Effector memory CD4-positive, alpha-beta T cell (primary cell): ENCODE results near the gene KIAA1671.
A peak's percentile ranks its signal among the peaks of the same experiment; 100 is the strongest.

Source experiments
- DNase-seq, 3 donors: peaks; one replicate each; pipeline ENCODE4 v3.0.0-alpha.2; 2020
- H3K27ac ChIP-seq: 2 replicates; pipeline ENCODE4 v1.7.0; 2013; ENCODE audit warnings: mild to moderate bottlenecking, low read length, moderate library complexity; ENCODE audit not compliant: insufficient read depth, poor library complexity, severe bottlenecking
- H3K27me3 ChIP-seq: replicated peaks from 2 replicates; pipeline ENCODE4 v1.7.0; 2013; ENCODE audit warnings: mild to moderate bottlenecking, low read length; ENCODE audit not compliant: insufficient read depth, control insufficient read depth, poor library complexity, severe bottlenecking
- H3K36me3 ChIP-seq: 2 replicates; pipeline ENCODE4 v1.7.0; 2013; ENCODE audit warnings: mild to moderate bottlenecking, low read length, moderate library complexity; ENCODE audit not compliant: control insufficient read depth, insufficient read depth
- H3K4me1 ChIP-seq: 2 replicates; pipeline ENCODE4 v1.7.0; 2013; ENCODE audit warnings: low read length, mild to moderate bottlenecking; ENCODE audit not compliant: control insufficient read depth, insufficient read depth, poor library complexity, severe bottlenecking
- H3K4me3 ChIP-seq: 2 replicates; pipeline ENCODE4 v1.7.0; 2013; ENCODE audit warnings: low read length, low read depth, mild to moderate bottlenecking; ENCODE audit not compliant: insufficient read depth, poor library complexity, severe bottlenecking
- H3K9me3 ChIP-seq: 2 replicates; pipeline ENCODE4 v1.7.0; 2013; ENCODE audit warnings: mild to moderate bottlenecking, low read length, moderate library complexity; ENCODE audit not compliant: control insufficient read depth

Gene KIAA1671

DNA sequence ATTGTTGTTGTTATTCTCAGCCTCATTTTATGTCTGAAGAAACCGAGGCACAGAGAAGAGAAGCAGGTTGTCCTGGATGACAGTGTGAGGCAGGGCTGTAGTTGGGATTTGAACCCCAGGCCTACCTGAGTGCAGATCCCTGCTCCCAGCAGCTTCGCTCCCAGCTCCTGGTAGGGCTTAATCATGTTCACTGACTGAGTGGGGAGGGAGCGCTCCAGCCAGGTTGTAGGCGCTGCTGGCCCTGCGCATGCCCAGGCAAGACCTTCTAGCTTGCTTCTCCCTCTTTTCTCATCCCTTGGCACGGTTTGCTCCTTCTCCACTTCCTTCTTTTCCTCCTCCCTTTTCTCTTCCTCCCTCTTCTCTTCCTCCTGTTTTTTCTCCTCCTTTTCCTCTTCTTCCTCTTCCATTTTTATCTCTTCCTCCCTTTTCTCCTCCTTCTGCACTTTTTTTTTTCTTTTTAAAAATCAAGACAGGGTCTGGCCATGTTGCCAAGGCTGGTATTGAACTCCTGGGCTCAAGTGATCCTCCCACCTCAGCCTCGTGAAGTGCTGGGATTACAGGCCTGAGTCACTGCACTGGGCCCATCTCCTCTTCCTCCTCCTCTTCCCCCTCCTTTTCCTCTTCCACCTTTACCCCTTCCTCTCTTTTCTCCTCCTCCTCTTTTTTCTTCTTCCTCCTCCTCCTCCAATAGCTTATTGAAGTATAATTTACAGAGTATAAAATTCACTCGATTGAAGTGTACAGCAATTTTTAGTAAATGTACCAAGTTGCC lies 109.3 kb downstream of the KIAA1671 start:
- Histone ChIP-seq H3K27ac (peak overlapping the region; percentile 69), H3K4me1 (peaks cover 36% of the 10 kb centered on the region), H3K27me3 (no peaks in the 10 kb centered on the region), H3K9me3 (no peaks in the 10 kb centered on the region), H3K36me3 (no peaks in the 10 kb centered on the region), H3K4me3 (no peak overlapping the region)
- no peak for DNase-seq

DNA sequence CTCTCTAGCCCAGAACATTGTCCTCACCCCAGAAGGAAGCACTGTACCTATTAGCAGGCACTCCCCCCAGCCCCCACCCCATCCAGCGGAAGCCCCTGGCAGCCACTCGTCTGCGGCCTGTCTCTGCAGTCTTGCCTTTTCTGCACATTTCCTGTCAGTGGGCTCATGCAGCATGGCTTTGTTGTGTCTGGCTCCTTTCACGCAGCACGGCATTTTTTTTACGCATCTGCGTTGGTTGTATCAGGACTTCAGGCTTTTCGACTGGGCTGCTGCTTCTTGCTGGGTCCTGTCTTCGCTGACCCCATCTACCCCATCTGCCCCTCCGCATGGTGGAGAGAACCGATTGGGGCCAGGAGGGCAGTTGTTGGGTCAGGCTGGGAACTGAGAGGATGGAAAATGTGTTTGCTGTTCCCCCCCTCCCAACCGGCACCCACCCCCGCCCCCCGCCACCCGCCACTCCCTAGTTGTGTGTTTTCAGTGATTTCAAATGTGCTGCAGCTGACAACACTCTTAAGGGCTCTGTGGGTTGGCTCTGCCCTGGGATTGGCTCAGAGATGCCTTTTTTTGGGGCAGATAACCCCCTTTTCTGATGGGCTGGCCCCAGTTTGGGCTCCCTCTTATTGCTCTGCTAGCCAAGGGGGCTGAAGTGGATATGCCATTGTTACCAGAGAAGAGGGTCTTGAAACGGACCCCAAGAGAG lies 110.0 kb downstream of the KIAA1671 start:
- Histone ChIP-seq H3K4me3 (peak overlapping the region; percentile 20), H3K4me1 (peaks cover 44% of the 10 kb centered on the region)

DNA sequence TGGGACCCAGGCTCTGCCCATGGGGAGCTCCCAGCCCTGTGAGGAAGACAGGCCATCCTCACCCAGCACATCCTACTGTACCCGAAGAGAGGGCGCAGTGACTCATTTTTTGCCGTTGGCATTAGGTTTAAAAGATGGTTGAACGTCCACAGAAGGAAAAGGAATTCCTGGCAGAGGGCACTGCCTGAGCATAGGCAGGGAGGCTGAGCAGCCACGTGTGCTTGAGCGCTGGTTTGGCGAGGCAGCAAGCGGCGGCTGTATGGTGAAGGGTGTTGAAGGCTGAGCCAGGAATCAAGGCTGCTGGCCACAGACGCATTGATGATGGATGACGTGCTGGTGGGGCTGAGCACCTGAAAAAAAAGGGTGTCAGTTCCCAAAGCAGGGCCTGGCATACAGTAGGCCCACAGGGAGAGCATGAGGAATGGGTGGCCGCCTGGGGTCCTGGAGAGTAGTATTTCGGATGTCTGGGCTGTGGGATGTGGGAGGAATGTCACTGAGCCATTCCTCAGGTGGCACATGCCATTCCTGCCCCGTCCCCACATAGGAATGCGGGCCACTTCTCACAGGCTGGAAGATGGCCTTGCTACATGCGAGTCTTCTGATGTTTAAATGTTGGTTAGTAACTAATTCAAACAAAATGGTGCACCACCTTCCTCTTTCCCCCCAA lies 112.5 kb downstream of the KIAA1671 start:
- DNase-seq: no peak
- no peaks in the 10 kb centered on the region for H3K27me3 ChIP-seq
- no peaks in the 10 kb centered on the region for H3K9me3 ChIP-seq
- H3K36me3 ChIP-seq: no peaks in the 10 kb centered on the region
- no peak overlapping the region for H3K27ac ChIP-seq
- no peak overlapping the region for H3K4me3 ChIP-seq
- peaks cover 67% of the 10 kb centered on the region for H3K4me1 ChIP-seq

More for the DNA sequence above, 110.0 kb downstream of the KIAA1671 start:
- DNase-seq: peak; percentile 48 to 80 (median 60)
- Histone ChIP-seq H3K27me3 (no peaks in the 10 kb centered on the region), H3K36me3 (no peaks in the 10 kb centered on the region), H3K27ac (peak overlapping the region; percentile 69), H3K9me3 (no peaks in the 10 kb centered on the region)

DNA sequence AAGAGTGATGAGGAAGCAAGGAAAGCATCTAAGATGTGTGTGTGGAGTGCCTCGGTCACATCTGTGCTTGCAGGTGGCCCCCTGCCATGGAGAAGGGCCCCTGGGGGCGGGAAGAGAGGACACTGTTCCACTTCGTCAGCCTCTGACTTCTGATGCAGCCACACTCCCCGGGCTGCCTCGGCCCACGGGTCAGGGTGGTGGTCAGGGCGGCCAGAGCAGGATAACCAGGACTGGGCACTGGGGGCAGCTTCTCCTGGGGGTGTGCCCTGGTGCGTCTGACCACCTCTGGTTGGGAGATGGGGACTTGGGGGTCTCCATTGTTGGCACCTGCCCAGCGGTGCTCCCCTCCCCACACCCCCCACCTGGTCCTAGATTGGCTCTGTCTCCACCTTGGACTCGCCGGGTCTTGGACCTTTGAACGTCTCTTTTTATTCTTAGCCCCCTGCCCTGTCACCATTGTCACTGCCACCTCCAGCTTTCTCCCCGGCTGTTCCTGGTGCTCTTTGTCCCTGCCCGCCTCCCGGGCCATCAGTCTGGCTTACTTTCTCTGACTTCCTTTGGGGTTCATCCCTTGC lies 114.4 kb downstream of the KIAA1671 start:
- H3K4me3 ChIP-seq: no peak overlapping the region
- peaks cover 56% of the 10 kb centered on the region for H3K4me1 ChIP-seq
- no peaks in the 10 kb centered on the region for H3K36me3 ChIP-seq
- H3K27ac ChIP-seq: peak overlapping the region; percentile 78
- H3K27me3 ChIP-seq: no peaks in the 10 kb centered on the region
- DNase-seq: no peak
- no peaks in the 10 kb centered on the region for H3K9me3 ChIP-seq

DNA sequence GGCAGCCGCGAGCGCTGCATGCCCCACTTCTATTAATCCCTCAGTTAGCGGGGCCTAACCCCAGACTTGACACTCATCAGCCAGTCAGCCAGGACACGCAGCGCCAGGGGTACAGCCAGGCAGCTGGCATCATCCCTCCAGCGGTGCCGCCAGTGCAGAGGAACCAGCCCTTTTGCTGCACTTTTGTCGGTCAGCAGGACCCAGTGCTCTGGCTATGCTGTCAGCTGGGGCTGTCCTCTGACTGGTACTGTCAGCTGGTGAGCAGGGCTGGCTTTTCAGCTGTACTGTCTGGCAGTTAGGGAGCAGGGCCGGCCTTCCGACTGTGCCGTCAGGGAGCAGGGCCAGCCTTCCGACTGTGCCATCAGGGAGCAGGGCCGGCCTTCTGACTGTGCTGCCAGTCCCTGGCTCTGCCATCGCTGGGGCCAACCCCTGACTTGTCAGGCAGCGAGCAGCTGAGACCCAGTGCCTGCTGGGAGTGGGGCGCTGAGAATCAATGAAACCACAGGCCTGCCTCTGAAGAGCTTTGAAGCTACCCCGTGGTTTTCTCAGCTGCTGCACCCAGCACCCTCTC lies 115.4 kb downstream of the KIAA1671 start:
- Histone ChIP-seq H3K4me1 (peaks cover 47% of the 10 kb centered on the region), H3K27ac (peak overlapping the region; percentile 78), H3K27me3 (no peaks in the 10 kb centered on the region), H3K4me3 (no peak overlapping the region), H3K36me3 (no peaks in the 10 kb centered on the region), H3K9me3 (no peaks in the 10 kb centered on the region)
- DNase-seq: peak; percentile 74 to 84 (median 75)

DNA sequence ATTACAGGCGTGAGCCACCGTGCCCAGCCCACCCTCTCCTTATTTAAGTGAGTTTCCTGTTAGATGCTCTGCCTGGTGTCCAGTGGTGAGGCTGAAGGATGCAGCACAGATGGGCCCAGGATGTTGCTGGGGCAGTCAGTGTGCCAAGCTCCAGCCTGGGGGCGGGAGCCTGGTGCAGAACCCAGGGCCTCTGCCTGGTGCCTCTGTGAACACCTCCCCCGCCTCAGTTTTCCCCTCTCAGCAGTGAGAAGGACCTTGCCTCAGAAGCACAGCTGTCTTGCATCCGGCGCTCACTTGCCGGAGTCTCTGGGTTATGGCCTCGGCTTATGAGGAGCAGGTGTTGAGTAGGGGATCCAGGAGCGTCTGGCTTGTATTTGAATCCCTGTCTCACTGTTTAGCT lies 116.2 kb downstream of the KIAA1671 start:
- Histone ChIP-seq H3K27me3 (no peaks in the 10 kb centered on the region), H3K27ac (peak overlapping the region; percentile 61), H3K4me3 (no peak overlapping the region), H3K4me1 (peaks cover 43% of the 10 kb centered on the region), H3K36me3 (no peaks in the 10 kb centered on the region), H3K9me3 (no peaks in the 10 kb centered on the region)
- DNase-seq: peak in 1 of 3 donors; percentile 18

DNA sequence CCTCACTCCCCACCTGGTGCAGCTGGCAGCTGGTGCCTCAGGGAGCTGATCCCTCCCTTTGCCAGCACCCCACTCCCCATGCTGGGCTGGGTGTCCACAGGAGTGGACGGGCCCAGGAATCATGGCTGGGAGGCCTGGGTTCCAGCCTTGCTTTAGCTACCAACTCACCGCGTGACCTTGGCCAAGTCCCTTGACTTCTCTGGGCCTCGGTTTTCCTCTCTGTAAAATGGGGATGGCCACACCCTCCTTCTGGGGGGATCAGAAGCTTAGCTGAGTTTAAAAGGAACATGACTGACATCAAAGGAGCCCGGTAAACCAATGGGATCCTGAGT lies 116.9 kb downstream of the KIAA1671 start:
- Histone ChIP-seq H3K4me1 (peaks cover 43% of the 10 kb centered on the region), H3K27ac (peak overlapping the region; percentile 61), H3K36me3 (no peaks in the 10 kb centered on the region), H3K27me3 (no peaks in the 10 kb centered on the region), H3K4me3 (peak overlapping the region; percentile 43), H3K9me3 (no peaks in the 10 kb centered on the region)
- DNase-seq: no peak

DNA sequence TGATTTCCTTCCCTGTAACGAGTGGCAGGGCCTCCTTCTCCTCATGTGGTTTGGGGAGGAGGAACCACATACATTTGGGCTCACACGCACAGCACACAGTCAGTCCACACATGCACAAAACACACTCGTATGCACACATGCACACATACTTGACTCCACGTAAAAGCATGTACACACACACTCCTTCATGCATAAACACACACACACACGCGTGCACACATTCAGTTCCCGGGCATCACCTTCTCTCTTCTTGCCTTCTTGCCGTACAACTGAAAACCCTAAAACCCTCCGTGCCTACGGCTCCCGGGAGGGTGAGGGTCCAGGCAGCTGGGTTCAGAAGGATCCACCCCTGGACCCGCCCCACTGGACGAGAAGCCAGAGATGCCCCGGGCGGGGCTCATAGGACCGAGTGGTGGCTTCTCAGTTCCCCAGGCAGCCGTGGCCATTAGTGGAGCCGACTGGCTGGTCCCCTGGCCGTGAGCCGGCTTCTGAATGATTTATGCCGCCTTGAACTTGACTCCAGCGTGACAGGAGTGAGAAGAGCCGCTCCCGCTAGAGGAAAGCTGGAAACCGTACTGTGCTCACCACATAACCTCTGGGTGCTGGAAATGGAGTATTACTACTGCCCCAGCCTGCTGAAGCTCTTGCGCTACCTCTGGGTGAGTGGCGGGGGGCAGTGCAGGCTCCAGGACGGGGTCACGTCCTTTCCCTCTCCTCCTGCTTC lies 117.4 kb downstream of the KIAA1671 start:
- Histone ChIP-seq H3K27ac (peak overlapping the region; percentile 27), H3K36me3 (no peaks in the 10 kb centered on the region), H3K27me3 (no peaks in the 10 kb centered on the region), H3K4me1 (peaks cover 43% of the 10 kb centered on the region), H3K9me3 (no peaks in the 10 kb centered on the region), H3K4me3 (peak overlapping the region; percentile 43)
- DNase-seq: no peak

DNA sequence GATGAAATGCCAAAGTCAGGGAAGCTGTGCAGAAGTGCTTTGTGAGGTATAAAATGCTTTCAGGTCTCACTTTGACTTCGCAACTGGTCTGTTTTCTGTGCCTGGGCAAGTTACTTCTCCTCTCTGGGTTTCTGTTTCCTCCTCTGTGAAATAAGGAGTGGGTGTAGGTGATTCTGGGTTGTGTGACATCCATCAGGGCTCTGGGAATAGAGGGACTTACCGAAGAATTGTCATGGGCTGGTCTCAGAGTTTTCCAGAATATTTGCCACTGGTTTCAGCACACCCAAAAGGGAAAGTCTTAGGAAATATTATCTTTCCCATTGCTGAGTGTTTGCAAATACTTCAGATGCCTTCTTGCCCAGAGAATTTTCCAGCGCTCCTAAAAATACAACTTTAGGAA lies 118.4 kb downstream of the KIAA1671 start:
- Histone ChIP-seq H3K9me3 (no peaks in the 10 kb centered on the region), H3K27me3 (no peaks in the 10 kb centered on the region), H3K4me1 (peaks cover 43% of the 10 kb centered on the region), H3K4me3 (no peak overlapping the region), H3K27ac (no peak overlapping the region), H3K36me3 (no peaks in the 10 kb centered on the region)
- DNase-seq: no peak
